ENCODE data around the gene SUPV3L1.

- TF ChIP-seq CTCF (IDR thresholded peaks at IDR 0.05; ENCODE audit: control extremely low read depth in 1 of 3, insufficient read depth in 1 of 3, low read depth in 1 of 3, low read length in 3 of 3) = no peak
- TF ChIP-seq HDAC2 (IDR thresholded peaks at IDR 0.05; ENCODE audit: borderline replicate concordance in 1 of 2, low read depth in 2 of 2, low read length in 2 of 2) = no peak
- no peak for TF ChIP-seq POLR2AphosphoS5 (IDR thresholded peaks at IDR 0.05; ENCODE audit: low read depth, low read length)
- TF ChIP-seq CEBPB (IDR thresholded peaks at IDR 0.05; ENCODE audit: low read depth, low read length) = no peak
- TF ChIP-seq SIN3A (conservative IDR thresholded peaks at IDR 0.05 in 1 of 2, IDR thresholded peaks at IDR 0.05 in 1 of 2; ENCODE audit: low read depth in 1 of 2, low read length in 2 of 2) = no peak
- no peak for TF ChIP-seq ZNF274 (IDR thresholded peaks at IDR 0.05; ENCODE audit: borderline replicate concordance, extremely low read depth, low read length)
- no peak for TF ChIP-seq RNF2 (IDR thresholded peaks at IDR 0.05; ENCODE audit: borderline replicate concordance, low read depth, low read length, missing control alignments, poor library complexity, severe bottlenecking)
- TF ChIP-seq CREB1 (IDR thresholded peaks at IDR 0.05) = no peak
- TF ChIP-seq TEAD4 (IDR thresholded peaks at IDR 0.05; ENCODE audit: low read depth, low read length) = no peak
- no peak for TF ChIP-seq POLR2A (IDR thresholded peaks at IDR 0.05; ENCODE audit: control extremely low read depth in 1 of 2, low read depth in 2 of 2, low read length in 2 of 2)
- TF ChIP-seq SP2 (IDR thresholded peaks at IDR 0.05; ENCODE audit: low read length) = no peak
- no peak for TF ChIP-seq RAD21 (IDR thresholded peaks at IDR 0.05 in 1 of 2, conservative IDR thresholded peaks at IDR 0.05 in 1 of 2; ENCODE audit: low read depth in 2 of 2, low read length in 2 of 2)
- no peak for TF ChIP-seq HDAC6 (IDR thresholded peaks at IDR 0.05; ENCODE audit: low read depth, low read length)
Observed at GRCh38 chr10:69151984-69152383, 28.1 kb upstream of the SUPV3L1 start.

Data from H1 (cell line).